BLaER1 treated with 17β-estradiol and CSF1 and Interleukin-3, amounts not matched to agents 10 nM and 100 nM (cell line): ENCODE measurements around the gene ANKRD44.
A peak's percentile ranks its signal among the peaks of the same experiment; 100 is the strongest.

Experiments used
- H3K27ac ChIP-seq, 11 experiments: shearing (Covaris generic); formaldehyde crosslinking; 2 replicates each; pipeline ENCODE4 v1.8.1; 2022
- H3K27me3 ChIP-seq, 11 experiments: shearing (Covaris generic); formaldehyde crosslinking; 2 replicates each; pipeline ENCODE4 v1.8.1; 2022
- H3K36me3 ChIP-seq, 11 experiments: shearing (Covaris generic); formaldehyde crosslinking; 2 replicates each; pipeline ENCODE4 v1.8.1; 2022
- H3K4me1 ChIP-seq, 10 experiments: shearing (Covaris generic); formaldehyde crosslinking; 2 replicates each; pipeline ENCODE4 v1.8.1; 2022
- H3K4me2 ChIP-seq, 11 experiments: shearing (Covaris generic); formaldehyde crosslinking; 2 replicates each; pipeline ENCODE4 v1.8.1; 2022
- H3K4me3 ChIP-seq, 10 experiments: shearing (Covaris generic); formaldehyde crosslinking; 2 replicates each; pipeline ENCODE4 v1.8.1; 2022
- H3K9ac ChIP-seq, 11 experiments: shearing (Covaris generic); formaldehyde crosslinking; 2 replicates each; pipeline ENCODE4 v1.8.1; 2022
- H3K9me3 ChIP-seq, 11 experiments: shearing (Covaris generic); formaldehyde crosslinking; replicated peaks in 1 of 11; 2 replicates each; pipeline ENCODE4 v1.8.1; 2022
- H4K20me1 ChIP-seq, 11 experiments: shearing (Covaris generic); formaldehyde crosslinking; 2 replicates each; pipeline ENCODE4 v1.8.1; 2022
- Cebpa-rat ChIP-seq, 11 experiments: shearing (Covaris generic); IDR thresholded peaks; 2 replicates each; pipeline ENCODE4 v1.8.1; 2022

Gene ANKRD44

GRCh38 chr2:197090742-197091367 is 219.7 kb downstream of the ANKRD44 start:
- Histone ChIP-seq H3K4me2 (peak overlapping the region in 4 of 11 experiments; percentile 11 to 26 (median 24); a peak in 3 of 22 replicates), H3K4me1 (peaks cover 7 to 24% (median 18%) of the 10 kb centered on the region in 10 experiments; a peak in 19 of 20 replicates), H3K9ac (no peak overlapping the region), H3K9me3 (peaks cover 0 to 10% (median 0%) of the 10 kb centered on the region in 11 experiments; a peak in 6 of 22 replicates), H3K36me3 (peaks cover 0 to 68% (median 0%) of the 10 kb centered on the region in 11 experiments; a peak in 6 of 22 replicates), H4K20me1 (no peaks in the 10 kb centered on the region), H3K4me3 (no peak overlapping the region), H3K27ac (no peak overlapping the region), H3K27me3 (no peaks in the 10 kb centered on the region)
- TF ChIP-seq Cebpa-rat (IDR thresholded peaks at IDR 0.05), result no peak

GRCh38 chr2:197089655-197090054 is 220.9 kb downstream of the ANKRD44 start:
- no peak overlapping the region for H3K4me3 ChIP-seq
- H3K9me3 ChIP-seq, result peaks cover 0 to 10% (median 0%) of the 10 kb centered on the region in 11 experiments; a peak in 6 of 22 replicates
- H3K36me3 ChIP-seq, result peaks cover 0 to 68% (median 0%) of the 10 kb centered on the region in 11 experiments; a peak in 6 of 22 replicates
- no peak for TF ChIP-seq Cebpa-rat (IDR thresholded peaks at IDR 0.05)
- peaks cover 7 to 29% (median 18%) of the 10 kb centered on the region in 10 experiments; a peak in 19 of 20 replicates for H3K4me1 ChIP-seq
- H4K20me1 ChIP-seq, result no peaks in the 10 kb centered on the region
- H3K9ac ChIP-seq, result no peak overlapping the region
- H3K27me3 ChIP-seq, result no peaks in the 10 kb centered on the region
- H3K4me2 ChIP-seq, result peak overlapping the region in 2 of 11 experiments; percentile 47 to 56; a peak in 2 of 22 replicates
- no peak overlapping the region for H3K27ac ChIP-seq

- Histone ChIP-seq H3K4me1 (peaks cover 7 to 29% (median 18%) of the 10 kb centered on the region in 10 experiments; a peak in 19 of 20 replicates), H3K27ac (no peak overlapping the region), H3K4me3 (no peak overlapping the region), H3K36me3 (peaks cover 0 to 68% (median 0%) of the 10 kb centered on the region in 11 experiments; a peak in 7 of 22 replicates), H3K9ac (no peak overlapping the region), H3K4me2 (peak overlapping the region; percentile 19 to 56 (median 46); a peak in 19 of 22 replicates), H3K9me3 (peaks cover 0 to 10% (median 0%) of the 10 kb centered on the region in 11 experiments; a peak in 6 of 22 replicates), H3K27me3 (no peaks in the 10 kb centered on the region), H4K20me1 (no peaks in the 10 kb centered on the region)
- TF ChIP-seq Cebpa-rat (IDR thresholded peaks at IDR 0.05), result no peak
These were observed 221.9 kb downstream of the ANKRD44 start for GRCh38 chr2:197088694-197089093.

GRCh38 chr2:197086500-197086899 is 224.1 kb downstream of the ANKRD44 start:
- Histone ChIP-seq H3K36me3 (peaks cover 0 to 64% (median 0%) of the 10 kb centered on the region in 11 experiments; a peak in 7 of 22 replicates), H3K27ac (no peak overlapping the region), H3K9me3 (peaks cover 0 to 10% (median 0%) of the 10 kb centered on the region in 11 experiments; a peak in 6 of 22 replicates), H3K9ac (no peak overlapping the region), H4K20me1 (no peaks in the 10 kb centered on the region), H3K27me3 (no peaks in the 10 kb centered on the region), H3K4me2 (peak overlapping the region in 3 of 11 experiments; percentile 2 to 33 (median 29); a peak in 4 of 22 replicates), H3K4me3 (no peak overlapping the region), H3K4me1 (peaks cover 11 to 43% (median 20%) of the 10 kb centered on the region in 10 experiments; a peak in 19 of 20 replicates)
- no peak for TF ChIP-seq Cebpa-rat (IDR thresholded peaks at IDR 0.05)

- no peak overlapping the region for H3K27ac ChIP-seq
These were observed 224.9 kb downstream of the ANKRD44 start for GRCh38 chr2:197085665-197086064.

GRCh38 chr2:197081294-197081693 is 229.3 kb downstream of the ANKRD44 start:
- no peak for TF ChIP-seq Cebpa-rat (IDR thresholded peaks at IDR 0.05)
- no peak overlapping the region; a peak in 1 of 22 replicates for H3K27ac ChIP-seq

More at GRCh38 chr2:197085665-197086064, 224.9 kb downstream of the ANKRD44 start:
- Histone ChIP-seq H3K4me1 (peaks cover 9 to 52% (median 20%) of the 10 kb centered on the region in 10 experiments; a peak in 19 of 20 replicates), H4K20me1 (peaks cover 0 to 6% (median 0%) of the 10 kb centered on the region in 11 experiments; a peak in 1 of 22 replicates), H3K9ac (no peak overlapping the region), H3K27me3 (no peaks in the 10 kb centered on the region), H3K9me3 (peaks cover 0 to 3% (median 0%) of the 10 kb centered on the region in 11 experiments; a peak in 3 of 22 replicates), H3K4me3 (no peak overlapping the region), H3K36me3 (peaks cover 0 to 62% (median 0%) of the 10 kb centered on the region in 11 experiments; a peak in 7 of 22 replicates), H3K4me2 (peak overlapping the region in 2 of 11 experiments; percentile 29 to 33; a peak in 3 of 22 replicates)
- peak in 2 of 11 experiments; percentile 8 to 54; a peak in 3 of 22 replicates for TF ChIP-seq Cebpa-rat (IDR thresholded peaks at IDR 0.05)

GRCh38 chr2:197080578-197081216 is 229.9 kb downstream of the ANKRD44 start:
- H3K4me3 ChIP-seq, result no peak overlapping the region
- no peak overlapping the region for H3K9ac ChIP-seq
- no peaks in the 10 kb centered on the region for H3K27me3 ChIP-seq
- no peak for TF ChIP-seq Cebpa-rat (IDR thresholded peaks at IDR 0.05)
- no peak overlapping the region; a peak in 1 of 22 replicates for H3K27ac ChIP-seq
- H4K20me1 ChIP-seq, result peaks cover 0 to 7% (median 0%) of the 10 kb centered on the region in 11 experiments; a peak in 1 of 22 replicates
- H3K4me1 ChIP-seq, result peaks cover 0 to 30% (median 8%) of the 10 kb centered on the region in 10 experiments; a peak in 10 of 20 replicates
- H3K36me3 ChIP-seq, result peaks cover 0 to 89% (median 0%) of the 10 kb centered on the region in 11 experiments; a peak in 9 of 22 replicates
- peaks cover 0 to 13% (median 0%) of the 10 kb centered on the region in 11 experiments; a peak in 7 of 22 replicates for H3K9me3 ChIP-seq
- H3K4me2 ChIP-seq, result peak overlapping the region in 5 of 11 experiments; percentile 30 to 71 (median 62); a peak in 9 of 22 replicates

More at GRCh38 chr2:197081294-197081693, 229.3 kb downstream of the ANKRD44 start:
- H3K4me2 ChIP-seq, result peak overlapping the region in 6 of 11 experiments; percentile 23 to 71 (median 53); a peak in 12 of 22 replicates
- no peak overlapping the region for H3K9ac ChIP-seq
- no peak overlapping the region for H3K4me3 ChIP-seq
- peaks cover 0 to 7% (median 0%) of the 10 kb centered on the region in 11 experiments; a peak in 1 of 22 replicates for H4K20me1 ChIP-seq
- peaks cover 0 to 13% (median 0%) of the 10 kb centered on the region in 11 experiments; a peak in 7 of 22 replicates for H3K9me3 ChIP-seq
- peaks cover 0 to 35% (median 8%) of the 10 kb centered on the region in 10 experiments; a peak in 10 of 20 replicates for H3K4me1 ChIP-seq
- H3K36me3 ChIP-seq, result peaks cover 0 to 88% (median 0%) of the 10 kb centered on the region in 11 experiments; a peak in 9 of 22 replicates
- H3K27me3 ChIP-seq, result no peaks in the 10 kb centered on the region

- H3K27me3 ChIP-seq, result no peaks in the 10 kb centered on the region
- H3K36me3 ChIP-seq, result peaks cover 0 to 89% (median 0%) of the 10 kb centered on the region in 11 experiments; a peak in 9 of 22 replicates
- peaks cover 0 to 7% (median 0%) of the 10 kb centered on the region in 11 experiments; a peak in 1 of 22 replicates for H4K20me1 ChIP-seq
- H3K9ac ChIP-seq, result no peak overlapping the region
- peaks cover 0 to 26% (median 8%) of the 10 kb centered on the region in 10 experiments; a peak in 10 of 20 replicates for H3K4me1 ChIP-seq
- no peak overlapping the region for H3K27ac ChIP-seq
- no peak for TF ChIP-seq Cebpa-rat (IDR thresholded peaks at IDR 0.05)
- no peak overlapping the region for H3K4me2 ChIP-seq
- H3K9me3 ChIP-seq, result peaks cover 0 to 13% (median 0%) of the 10 kb centered on the region in 11 experiments; a peak in 7 of 22 replicates
- no peak overlapping the region for H3K4me3 ChIP-seq
These were observed 230.6 kb downstream of the ANKRD44 start for GRCh38 chr2:197079832-197080555.
